GM06990 (cell line): Measurements from ENCODE around the gene RGR.
A peak's percentile ranks its signal among the peaks of the same experiment; 100 is the strongest.

Source experiments
- DNase-seq: peaks from one replicate; pipeline ENCODE4 v3.0.0-alpha.2; 2011; ENCODE audit not compliant: insufficient read length; ENCODE audit errors: extremely low read depth
- H3K27me3 ChIP-seq: replicated peaks from 2 replicates; pipeline ENCODE4 v1.6.0; 2011; ENCODE audit warnings: low read length; ENCODE audit not compliant: control insufficient read depth, insufficient read depth
- H3K36me3 ChIP-seq: 2 replicates; pipeline ENCODE4 v1.5.1; 2011; ENCODE audit warnings: low read length; ENCODE audit not compliant: control insufficient read depth, insufficient read depth
- H3K4me3 ChIP-seq: replicated peaks from 2 replicates; pipeline ENCODE4 v1.5.1; 2011; ENCODE audit warnings: low read depth, mild to moderate bottlenecking, control low read depth, low read length
- TF ChIP-seq, protein P1 (sequence below): IDR thresholded peaks from 2 replicates; pipeline ENCODE4 v1.5.1; 2011; ENCODE audit warnings: low read length, control low read depth, mild to moderate bottlenecking, inconsistent platforms; ENCODE audit not compliant: insufficient read depth, poor library complexity, severe bottlenecking

The RGR gene

GRCh38 chr10:84302223-84302622 lies 57.4 kb downstream of the RGR start:
- DNase-seq, result no peak
- H3K27me3 ChIP-seq, result no peaks in the 10 kb centered on the region; the same call in 1 of the 2 replicates
- no peak overlapping the region for H3K4me3 ChIP-seq
- TF ChIP-seq, protein P1, sequence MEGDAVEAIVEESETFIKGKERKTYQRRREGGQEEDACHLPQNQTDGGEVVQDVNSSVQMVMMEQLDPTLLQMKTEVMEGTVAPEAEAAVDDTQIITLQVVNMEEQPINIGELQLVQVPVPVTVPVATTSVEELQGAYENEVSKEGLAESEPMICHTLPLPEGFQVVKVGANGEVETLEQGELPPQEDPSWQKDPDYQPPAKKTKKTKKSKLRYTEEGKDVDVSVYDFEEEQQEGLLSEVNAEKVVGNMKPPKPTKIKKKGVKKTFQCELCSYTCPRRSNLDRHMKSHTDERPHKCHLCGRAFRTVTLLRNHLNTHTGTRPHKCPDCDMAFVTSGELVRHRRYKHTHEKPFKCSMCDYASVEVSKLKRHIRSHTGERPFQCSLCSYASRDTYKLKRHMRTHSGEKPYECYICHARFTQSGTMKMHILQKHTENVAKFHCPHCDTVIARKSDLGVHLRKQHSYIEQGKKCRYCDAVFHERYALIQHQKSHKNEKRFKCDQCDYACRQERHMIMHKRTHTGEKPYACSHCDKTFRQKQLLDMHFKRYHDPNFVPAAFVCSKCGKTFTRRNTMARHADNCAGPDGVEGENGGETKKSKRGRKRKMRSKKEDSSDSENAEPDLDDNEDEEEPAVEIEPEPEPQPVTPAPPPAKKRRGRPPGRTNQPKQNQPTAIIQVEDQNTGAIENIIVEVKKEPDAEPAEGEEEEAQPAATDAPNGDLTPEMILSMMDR, result no peak
- no peaks in the 10 kb centered on the region for H3K36me3 ChIP-seq

DNA sequence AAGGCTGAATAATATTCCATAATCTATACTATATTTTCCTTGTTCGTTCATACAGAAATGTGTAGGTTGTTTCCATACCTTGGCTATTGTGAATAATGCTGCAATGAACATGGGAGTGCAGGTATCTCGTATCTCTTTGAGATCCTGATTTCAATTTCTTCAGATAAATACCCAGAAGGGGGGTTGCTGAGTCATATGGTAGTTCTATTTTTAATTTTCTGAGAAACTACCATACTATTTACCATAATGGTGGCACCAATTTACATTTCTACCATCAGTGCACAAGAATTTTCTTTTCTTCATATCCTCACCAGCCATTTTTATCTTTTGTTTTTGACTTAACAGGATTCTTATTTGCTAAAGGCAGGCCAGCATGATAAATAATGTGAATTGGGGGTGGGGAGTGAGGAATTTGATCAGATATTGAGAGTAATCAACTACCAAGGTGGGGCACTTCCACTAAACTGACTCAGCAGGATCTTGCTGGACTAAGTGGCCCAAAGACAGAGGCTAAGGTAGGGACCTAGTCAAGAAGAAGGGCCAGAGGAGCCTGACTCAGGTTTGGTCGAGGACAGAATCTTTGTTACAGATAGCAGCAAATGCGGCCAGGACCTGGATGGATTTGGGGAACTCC lies 62.0 kb downstream of the RGR start:
- no peak overlapping the region for H3K4me3 ChIP-seq
- no peak for DNase-seq
- H3K36me3 ChIP-seq, result no peaks in the 10 kb centered on the region
- TF ChIP-seq, protein P1, result no peak
- H3K27me3 ChIP-seq, result no peaks in the 10 kb centered on the region

GRCh38 chr10:84308021-84308420 lies 63.2 kb downstream of the RGR start:
- Histone ChIP-seq H3K4me3 (no peak overlapping the region), H3K27me3 (no peaks in the 10 kb centered on the region), H3K36me3 (no peaks in the 10 kb centered on the region)
- TF ChIP-seq, protein P1, result no peak
- DNase-seq, result no peak

- TF ChIP-seq, protein P1, result no peak
- Histone ChIP-seq H3K4me3 (no peak overlapping the region), H3K27me3 (no peaks in the 10 kb centered on the region), H3K36me3 (no peaks in the 10 kb centered on the region)
- peak; percentile 41 for DNase-seq
These were observed 63.8 kb downstream of the RGR start for GRCh38 chr10:84308481-84309304.
